Neutrophil (primary cell): ENCODE measurements around the gene OOSP4B.
"Not testable (repeated sequence)": the region's sequence is repeated elsewhere in the genome, so short reads cannot be mapped to it uniquely, and the experiment has no call there.

Experiments
- H3K27ac ChIP-seq: fragments of 200-600 bp; sonication (generic); 2 replicates; pipeline ENCODE4 v1.5.1; 2016; ENCODE audit warnings: mild to moderate bottlenecking, moderate library complexity
- H3K27me3 ChIP-seq: fragments of 200-600 bp; sonication (generic); 2 replicates; pipeline ENCODE4 v1.6.0; 2016; ENCODE audit warnings: mild to moderate bottlenecking
- H3K36me3 ChIP-seq: fragments of 200-600 bp; sonication (generic); 2 replicates; pipeline ENCODE4 v1.5.1; 2017
- H3K4me1 ChIP-seq, 2 experiments: fragments of 200-600 bp in 1 of 2; sonication (generic) in 1 of 2; 1 replicate in 1 of 2; 2 replicates in 1 of 2; pipeline versions ENCODE4 v1.5.1 to v1.6.1; 2013 to 2016; ENCODE audit warnings: low read depth in 1 of 2, low read length in 1 of 2, mild to moderate bottlenecking in 1 of 2, moderate library complexity in 1 of 2; ENCODE audit not compliant: control insufficient read depth in 1 of 2, insufficient read depth in 1 of 2
- H3K4me3 ChIP-seq, 2 experiments: fragments of 200-600 bp in 1 of 2; sonication (generic) in 1 of 2; 1 replicate in 1 of 2; 2 replicates in 1 of 2; pipeline ENCODE4 v1.5.1; 2013 to 2016; ENCODE audit warnings: low read depth in 1 of 2, low read length in 1 of 2, mild to moderate bottlenecking in 1 of 2, moderate library complexity in 1 of 2
- H3K9me3 ChIP-seq: fragments of 200-600 bp; sonication (generic); 2 replicates; pipeline ENCODE4 v1.5.1; 2016
- CTCF ChIP-seq: fragments of 200-600 bp; sonication (generic); IDR thresholded peaks from 2 replicates; pipeline ENCODE4 v1.5.1; 2016; ENCODE audit warnings: antibody characterized with exemption

Gene OOSP4B

GRCh38 chr11:59999691-60000090 lies 17.3 kb upstream of the OOSP4B start:
- Histone ChIP-seq H3K27ac (no peak overlapping the region), H3K27me3 (no peaks in the 10 kb centered on the region), H3K4me3 (no peak overlapping the region), H3K9me3 (no peaks in the 10 kb centered on the region), H3K4me1 (no peaks in the 10 kb centered on the region), H3K36me3 (no peaks in the 10 kb centered on the region)
- no peak for TF ChIP-seq CTCF

DNA sequence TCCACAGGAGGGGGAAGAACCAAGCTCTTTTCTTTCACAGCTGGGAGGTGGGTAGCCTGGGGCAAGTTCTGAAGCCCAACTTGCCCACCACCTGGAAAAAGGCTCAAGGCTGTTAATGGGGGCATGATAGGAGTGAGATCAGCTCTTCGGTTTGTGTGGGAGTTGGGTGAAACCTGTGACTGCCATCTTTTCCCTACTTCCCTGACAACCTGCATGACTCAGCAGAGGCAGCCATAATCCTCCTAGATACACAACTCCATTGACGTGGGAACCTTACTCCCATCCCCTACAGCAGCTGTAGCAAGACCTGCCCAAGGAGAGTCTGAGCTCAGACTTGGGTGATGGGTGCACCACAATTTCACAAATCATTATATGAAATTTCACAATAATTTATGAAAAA lies 13.3 kb upstream of the OOSP4B start:
- no peak overlapping the region for H3K27ac ChIP-seq
- no peaks in the 10 kb centered on the region for H3K36me3 ChIP-seq
- H3K27me3 ChIP-seq: no peaks in the 10 kb centered on the region
- H3K4me1 ChIP-seq: no peaks in the 10 kb centered on the region
- no peaks in the 10 kb centered on the region for H3K9me3 ChIP-seq
- H3K4me3 ChIP-seq: no peak overlapping the region
- no peak for TF ChIP-seq CTCF

GRCh38 chr11:60005360-60005759 lies 11.6 kb upstream of the OOSP4B start:
- no peak for TF ChIP-seq CTCF
- H3K36me3 ChIP-seq: no peaks in the 10 kb centered on the region

GRCh38 chr11:60018058-60018457 lies 1.1 kb downstream of the OOSP4B start:
- peaks cover 5 to 7% of the 10 kb centered on the region in 2 experiments for H3K4me1 ChIP-seq
- no peaks in the 10 kb centered on the region for H3K27me3 ChIP-seq
- H3K9me3 ChIP-seq: no peaks in the 10 kb centered on the region
- no peak overlapping the region for H3K4me3 ChIP-seq
- H3K27ac ChIP-seq: no peak overlapping the region
- no peaks in the 10 kb centered on the region for H3K36me3 ChIP-seq
- TF ChIP-seq CTCF: no peak

More at GRCh38 chr11:60005360-60005759, 11.6 kb upstream of the OOSP4B start:
- H3K4me1 ChIP-seq: no peaks in the 10 kb centered on the region
- no peak overlapping the region for H3K4me3 ChIP-seq
- no peak overlapping the region for H3K27ac ChIP-seq
- H3K27me3 ChIP-seq: no peaks in the 10 kb centered on the region
- H3K9me3 ChIP-seq: no peaks in the 10 kb centered on the region

GRCh38 chr11:60020376-60020775 lies 3.4 kb downstream of the OOSP4B start:
- H3K4me3 ChIP-seq, H3K4me1 ChIP-seq, H3K36me3 ChIP-seq, H3K27me3 ChIP-seq, H3K9me3 ChIP-seq, H3K27ac ChIP-seq: not testable (repeated sequence)

- TF ChIP-seq CTCF: no peak
- Histone ChIP-seq H3K36me3 (no peaks in the 10 kb centered on the region), H3K27ac (no peak overlapping the region), H3K4me1 (no peaks in the 10 kb centered on the region), H3K4me3 (no peak overlapping the region), H3K27me3 (no peaks in the 10 kb centered on the region), H3K9me3 (no peaks in the 10 kb centered on the region)
Measured at GRCh38 chr11:60029015-60029632, 12.1 kb downstream of the OOSP4B start.
